NCI-H226 (cell line): ENCODE results near the gene SUMO3.

Experiments used
- DNase-seq: peaks from one replicate; pipeline ENCODE4 v3.0.0-alpha.2; 2015

SUMO3 gene

DNA sequence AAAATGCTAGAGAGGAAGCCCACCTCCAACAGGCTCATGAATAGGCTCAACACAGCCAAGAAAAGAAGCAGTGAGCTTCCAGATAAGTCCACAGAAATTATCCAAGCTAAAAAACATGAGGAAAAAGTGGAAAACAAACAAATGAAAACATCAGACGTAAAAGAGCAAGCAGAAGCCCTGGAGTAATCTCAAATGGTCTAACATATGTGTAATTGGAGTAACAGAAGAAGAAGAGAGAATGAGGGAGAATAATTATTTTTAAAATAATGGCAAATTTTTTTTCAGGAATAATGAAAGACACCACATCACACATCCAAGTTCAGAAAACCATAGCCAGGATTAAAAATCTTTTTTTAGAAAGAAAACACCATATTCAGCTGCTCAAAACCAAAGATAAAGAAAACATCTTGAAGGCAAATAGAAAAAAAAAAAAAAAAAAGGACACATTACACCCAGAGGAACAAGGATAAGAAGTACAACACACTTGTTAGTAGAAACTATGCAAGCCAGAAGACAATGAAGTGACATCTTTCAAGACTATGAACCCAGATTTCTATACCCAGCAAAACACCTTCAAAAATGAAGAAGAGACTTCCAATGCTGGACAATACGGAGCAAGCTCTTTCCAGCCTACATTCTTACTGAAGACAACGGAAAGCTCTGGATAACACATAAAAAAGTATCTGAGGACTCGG, 10.6 kb upstream of the SUMO3 start:
- no peak for DNase-seq

DNA sequence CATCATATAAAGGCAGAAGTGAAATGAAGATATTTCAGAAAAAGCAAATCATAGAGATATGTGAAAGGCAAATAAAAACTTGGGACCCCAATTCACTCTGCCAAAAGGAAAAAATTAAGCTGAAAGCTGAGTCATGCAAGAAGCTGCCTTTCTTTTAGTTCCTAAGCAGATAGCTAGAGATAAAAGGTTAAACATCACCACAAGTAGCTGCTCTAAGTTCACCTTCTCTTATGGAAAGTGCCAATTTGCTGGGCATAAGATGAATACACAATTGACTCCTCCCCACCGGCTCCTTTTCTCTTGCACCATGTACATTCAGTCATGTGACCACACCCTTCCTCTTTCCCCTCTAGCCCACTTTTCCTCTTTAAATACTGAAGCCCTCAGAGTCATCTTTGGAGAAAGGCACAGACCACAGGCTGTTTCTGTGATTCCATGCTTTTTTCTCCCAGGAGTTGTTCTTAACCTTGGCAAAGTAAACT, 5.4 kb upstream of the SUMO3 start:
- no peak for DNase-seq

DNA sequence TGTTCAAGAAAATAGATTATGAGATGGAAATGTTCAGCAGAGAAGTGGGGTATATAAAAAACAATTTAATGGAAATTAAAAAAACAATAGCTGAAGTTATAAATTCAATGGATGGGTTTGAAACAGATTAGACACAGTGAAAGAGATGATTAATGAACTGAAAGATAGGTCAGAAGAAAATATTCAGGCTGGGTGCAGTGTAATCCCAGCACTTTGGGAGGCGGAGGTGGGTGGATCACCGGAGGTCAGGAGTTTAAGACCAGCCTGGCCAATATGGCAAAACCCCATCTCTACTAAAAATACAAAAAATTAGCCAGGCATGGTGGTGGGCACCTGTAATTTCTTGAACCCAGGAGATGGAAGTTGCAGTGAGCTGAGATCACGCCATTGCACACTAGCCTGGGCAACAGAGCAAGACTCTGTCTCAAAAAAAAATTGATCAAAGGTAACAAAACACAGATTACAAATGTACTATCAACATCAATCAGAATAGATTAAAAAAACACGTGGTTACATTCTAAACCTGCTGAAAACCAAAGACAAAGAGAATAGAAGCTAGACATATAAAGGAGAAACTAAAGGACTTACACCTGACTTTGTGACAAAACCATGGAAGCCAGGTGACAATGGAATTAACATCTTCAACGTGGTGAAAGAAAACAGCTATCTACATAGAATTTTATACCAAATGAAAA, 4.8 kb upstream of the SUMO3 start:
- no peak for DNase-seq

DNA sequence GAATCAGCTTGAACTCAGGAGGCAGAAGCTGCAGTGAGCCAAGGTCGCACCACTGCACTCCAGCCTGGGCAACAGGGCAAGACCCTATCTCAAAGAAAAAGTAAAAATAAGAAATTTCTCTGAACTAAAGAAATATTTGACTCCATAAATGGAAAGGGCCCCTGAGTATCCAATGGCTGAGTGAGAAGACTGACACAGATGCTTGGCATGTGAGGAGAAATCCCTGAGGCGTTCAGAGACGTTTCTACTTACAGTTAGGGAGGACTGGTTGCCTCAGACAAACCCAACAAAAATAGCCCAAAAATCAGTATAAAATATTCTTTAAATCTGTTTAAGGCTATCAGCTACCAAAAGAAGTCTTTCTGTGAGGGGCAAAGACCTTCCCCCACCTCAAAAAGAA, 3.0 kb upstream of the SUMO3 start:
- DNase-seq: peak; percentile 66

DNA sequence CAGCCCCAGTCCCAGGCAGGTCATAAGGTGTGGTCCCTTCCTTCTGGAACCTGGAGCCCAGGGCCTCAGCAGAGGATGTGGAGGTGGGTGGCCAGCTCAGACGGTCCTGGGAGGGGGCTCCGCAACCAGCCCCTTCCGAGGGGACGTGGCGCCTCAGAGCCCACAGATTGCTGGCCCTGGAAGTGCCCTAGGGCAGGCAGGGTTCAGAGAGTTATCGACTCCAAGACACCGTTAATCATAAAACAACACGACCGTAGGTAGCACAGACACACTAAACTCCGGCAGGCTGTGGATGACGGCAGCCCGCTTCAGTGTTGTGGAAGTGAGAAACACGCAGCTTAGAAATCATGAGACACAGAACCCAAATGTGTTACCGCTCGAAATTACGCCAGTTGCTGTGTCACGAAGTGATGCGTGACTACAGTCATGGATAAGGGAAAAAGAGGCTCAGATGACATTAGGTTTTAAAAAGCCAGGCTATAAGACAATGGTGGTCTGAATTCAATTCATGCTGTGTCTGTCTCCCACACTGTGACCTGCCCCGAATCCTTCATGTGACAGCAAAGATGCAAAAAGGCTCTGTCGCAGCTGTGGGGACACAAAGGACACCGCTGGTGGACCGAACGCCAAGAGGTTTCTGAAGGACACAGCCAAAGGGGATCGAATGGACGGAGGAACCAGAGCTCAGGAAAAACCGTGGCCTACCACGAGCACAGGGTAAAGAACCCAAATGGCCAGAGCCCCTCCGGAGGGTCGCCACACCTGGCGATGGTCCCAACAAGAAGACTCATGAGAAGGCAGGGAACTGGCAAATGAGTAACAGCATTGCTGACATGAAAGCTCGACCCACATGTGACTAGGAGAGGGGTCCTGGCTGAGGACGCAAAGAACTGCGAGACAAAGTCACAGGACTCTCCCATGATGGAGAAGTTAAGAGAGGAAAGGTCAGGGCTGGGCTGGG, 1.7 kb upstream of the SUMO3 start:
- no peak for DNase-seq

DNA sequence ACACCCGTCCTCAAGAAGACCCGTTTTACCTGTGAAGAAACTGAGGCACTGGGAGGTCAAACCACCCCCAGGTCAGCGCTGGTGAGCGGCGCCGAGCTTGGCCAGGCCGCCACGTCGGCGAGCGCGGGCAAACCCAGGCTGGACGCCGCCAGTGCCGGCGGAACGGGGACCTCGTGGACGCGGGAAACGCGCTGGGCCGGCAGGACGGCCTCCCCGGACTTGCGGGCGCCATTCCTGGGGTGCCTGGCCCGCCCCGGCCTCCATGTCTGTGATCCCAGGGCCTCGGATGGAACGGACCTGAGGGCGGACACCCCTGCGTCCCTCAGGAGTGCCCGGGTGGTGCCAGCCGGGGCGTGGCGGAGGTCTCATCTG, 764 bp upstream of the SUMO3 start:
- DNase-seq: no peak

DNA sequence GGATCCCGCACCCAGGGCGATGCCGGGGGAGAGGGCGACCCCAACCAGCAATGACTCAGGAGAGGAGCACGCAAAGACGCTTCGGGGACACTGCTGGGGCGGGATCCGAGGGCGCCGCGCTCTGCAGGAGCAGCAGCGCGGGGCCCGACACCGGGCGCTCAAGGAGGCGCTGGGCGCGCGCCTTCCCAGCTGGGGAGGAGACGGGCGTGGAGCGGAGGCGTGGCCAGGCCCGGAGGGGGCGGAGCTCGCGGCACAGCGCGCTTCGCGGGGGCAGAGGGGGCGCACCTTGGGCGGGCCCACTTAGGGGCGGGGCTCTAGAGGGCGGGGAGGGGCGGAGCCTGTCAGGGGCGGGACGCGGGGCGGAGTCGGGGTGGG, 369 bp downstream of the SUMO3 start:
- DNase-seq: peak; percentile 77

DNA sequence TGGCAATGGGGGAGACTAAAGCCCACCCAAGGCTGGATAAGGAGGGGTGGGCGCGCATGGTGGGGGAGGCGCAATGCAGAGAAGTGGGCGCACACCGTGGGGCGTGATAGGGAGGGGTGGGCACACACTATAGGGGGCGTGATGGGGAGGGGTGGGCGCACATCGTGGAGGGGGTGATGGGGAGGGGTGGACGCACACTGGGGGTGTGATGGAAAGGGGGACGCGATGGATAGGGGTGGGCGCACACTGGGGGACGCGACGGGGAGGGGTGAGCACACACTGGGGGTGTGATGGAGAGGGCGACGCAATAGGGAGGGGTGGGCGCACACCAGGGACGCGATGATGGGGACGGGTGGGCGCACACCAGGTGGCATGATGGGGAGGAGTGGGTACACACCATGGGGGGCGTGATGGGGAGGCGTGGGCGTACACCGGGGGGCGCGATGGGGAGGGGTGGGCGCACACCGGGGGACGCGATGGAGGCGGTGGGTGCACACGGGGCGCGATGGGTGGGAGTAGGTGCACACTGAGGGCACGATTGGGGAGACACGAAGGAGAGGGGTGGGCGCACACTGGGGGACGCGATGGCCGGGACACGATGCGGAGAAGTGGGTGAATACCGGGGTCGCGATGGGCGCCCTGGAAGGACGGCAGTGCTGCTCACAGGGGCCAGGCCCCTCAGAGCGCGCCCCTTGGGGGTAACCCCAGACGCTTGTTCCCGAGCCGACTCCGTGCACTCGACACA, 929 bp downstream of the SUMO3 start:
- DNase-seq: no peak

DNA sequence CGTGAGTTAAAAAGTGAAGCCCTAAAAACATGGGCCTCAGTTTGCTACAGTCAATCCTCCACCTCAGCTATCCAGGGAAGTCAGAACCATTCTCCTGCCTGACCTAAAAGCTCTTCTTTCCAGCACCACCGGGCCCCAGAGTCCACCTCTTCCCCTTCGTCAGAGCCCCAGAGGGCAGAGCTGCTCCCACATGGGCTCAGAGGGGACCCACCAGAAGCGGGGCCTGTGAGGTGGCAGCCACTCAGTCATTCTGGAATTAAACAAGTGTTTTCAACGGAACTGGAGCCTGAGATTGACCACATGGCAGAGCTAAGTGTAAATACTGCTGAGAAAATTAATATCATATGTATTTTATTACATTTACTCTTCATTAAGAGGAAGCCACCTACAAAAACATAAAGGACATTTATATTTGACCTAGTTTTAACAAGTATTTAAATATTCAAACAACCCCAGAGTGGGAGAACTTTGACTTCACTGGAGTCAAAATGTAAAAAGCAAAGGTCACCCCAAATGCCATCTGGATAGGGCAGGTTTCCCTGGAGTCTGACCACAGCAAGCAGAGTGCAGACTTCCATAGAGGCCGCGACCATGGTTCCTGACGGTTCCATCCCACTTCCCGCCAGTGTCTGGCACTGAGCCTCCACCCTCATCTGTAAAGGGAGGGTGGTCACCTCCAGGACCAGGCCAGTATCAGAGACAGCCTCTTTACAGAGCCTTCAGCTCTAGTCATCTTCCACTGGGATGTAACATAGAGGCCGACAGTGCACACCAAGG, 1.8 kb downstream of the SUMO3 start:
- no peak for DNase-seq

DNA sequence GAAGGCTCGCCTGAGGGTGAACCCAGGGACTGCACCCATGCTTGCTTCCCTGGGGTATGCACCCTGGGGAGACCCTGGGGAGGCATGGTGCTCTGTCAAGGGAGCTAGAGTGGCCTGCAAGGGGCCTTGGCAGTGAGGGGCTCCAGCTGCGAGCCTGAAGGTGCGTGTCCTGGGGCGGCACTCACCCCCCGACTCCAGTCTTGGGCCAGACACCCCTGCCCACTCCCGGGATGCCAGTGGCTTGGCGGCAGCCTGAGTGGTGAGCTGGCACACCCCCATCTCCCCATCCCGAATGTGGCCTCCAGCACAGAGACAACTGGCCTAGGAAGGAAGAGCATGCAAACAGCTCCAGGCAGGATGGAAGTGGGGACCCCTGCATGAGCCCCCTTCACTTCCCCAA, 2.6 kb downstream of the SUMO3 start:
- no peak for DNase-seq

DNA sequence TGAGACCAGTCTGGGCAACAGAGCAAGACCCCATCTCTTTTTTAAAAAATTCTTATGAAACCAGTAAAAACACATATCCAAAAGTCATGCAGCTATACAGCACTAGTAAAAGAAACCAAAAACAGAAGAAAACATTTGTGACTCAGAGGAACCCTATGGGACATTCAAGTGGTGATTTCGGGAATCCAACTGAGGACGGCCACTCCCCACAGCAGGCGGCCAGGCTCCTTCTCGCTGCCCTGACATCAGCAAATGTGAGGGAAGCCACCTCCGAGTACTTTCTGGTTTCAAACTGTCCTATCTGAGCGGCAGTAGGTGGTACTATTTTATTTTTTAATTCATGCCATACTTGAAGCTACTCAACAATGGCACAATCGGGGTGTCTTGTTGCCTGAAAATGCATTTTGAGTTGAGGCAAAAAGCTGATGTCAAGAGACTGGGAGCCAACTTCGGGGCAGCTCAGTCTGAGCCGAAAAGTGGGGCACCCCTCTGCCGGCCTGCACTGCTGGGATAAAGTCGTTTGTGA, 3.3 kb downstream of the SUMO3 start:
- DNase-seq: no peak

DNA sequence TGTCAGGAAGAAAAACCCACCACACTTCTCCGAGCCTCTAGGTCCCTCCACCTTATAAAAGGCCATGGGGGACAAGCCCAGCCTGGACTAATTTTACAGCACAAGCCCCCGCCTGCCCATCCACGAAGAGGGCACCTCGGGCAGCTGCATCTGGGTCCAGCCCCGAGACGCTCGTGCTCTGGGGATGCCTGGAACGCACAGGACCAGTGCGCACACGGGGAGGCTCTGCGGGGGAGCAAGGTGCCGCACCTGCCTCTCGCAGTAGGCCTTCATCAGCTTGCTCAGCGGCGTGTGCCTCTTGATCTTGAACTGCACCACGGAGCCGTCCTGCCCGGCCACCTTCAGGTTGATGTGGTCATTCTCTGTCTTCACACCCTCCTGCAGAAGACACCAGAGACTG, 4.1 kb downstream of the SUMO3 start:
- DNase-seq: no peak

DNA sequence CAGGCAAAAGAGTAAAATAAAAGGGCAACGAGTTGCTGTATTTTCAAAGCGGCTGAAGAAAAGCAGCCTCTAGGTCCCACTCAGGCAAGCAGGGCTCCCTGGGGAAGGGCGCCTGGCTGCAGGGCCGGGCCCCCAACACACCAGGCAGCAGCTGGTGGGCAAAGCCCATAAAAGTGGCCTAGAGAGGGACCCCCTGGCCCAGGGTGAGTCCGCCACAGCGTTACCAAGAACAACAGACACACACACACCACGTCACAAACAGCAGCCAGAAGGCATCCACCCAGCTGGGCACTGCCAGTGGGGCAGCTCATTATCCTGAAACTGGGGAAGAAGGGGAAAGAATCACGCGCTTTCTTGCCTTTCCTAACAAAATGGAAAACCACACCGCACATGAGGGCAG, 4.7 kb downstream of the SUMO3 start:
- no peak for DNase-seq

DNA sequence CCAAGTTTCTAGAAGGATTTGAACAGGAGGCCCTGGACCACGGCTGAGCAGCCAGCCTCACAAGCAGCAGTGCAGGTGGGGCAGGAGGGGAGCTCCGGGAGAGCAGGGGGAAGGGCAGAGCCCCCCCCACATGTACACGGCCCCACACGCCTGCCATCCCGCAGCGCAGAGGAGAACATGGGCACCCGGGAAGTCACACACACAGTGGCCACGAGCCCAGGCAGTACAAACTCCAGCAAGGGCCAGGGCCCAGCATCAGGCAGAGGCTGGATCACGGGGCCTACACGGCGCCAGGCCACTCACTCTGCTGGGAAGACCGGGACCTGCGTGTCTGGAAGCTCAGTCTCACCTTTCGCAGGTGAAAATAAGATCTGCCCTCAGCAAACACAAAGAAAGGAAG, 5.2 kb downstream of the SUMO3 start:
- no peak for DNase-seq

DNA sequence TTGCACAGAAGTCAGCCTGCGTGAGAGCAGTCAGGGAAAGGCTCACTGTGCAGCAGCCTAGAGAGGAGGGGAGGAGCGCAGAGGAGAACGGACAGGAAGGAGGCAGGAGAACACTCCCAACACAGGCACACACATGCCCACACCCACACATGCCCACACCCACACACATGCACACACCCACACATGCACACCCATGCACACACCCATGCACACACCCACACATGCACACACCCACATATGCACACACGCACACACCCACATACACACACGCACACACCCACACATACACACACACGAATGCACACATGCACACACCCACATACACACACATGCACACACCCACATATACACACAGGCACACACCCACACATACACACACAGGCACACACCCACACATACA, 7.1 kb downstream of the SUMO3 start:
- no peak for DNase-seq

DNA sequence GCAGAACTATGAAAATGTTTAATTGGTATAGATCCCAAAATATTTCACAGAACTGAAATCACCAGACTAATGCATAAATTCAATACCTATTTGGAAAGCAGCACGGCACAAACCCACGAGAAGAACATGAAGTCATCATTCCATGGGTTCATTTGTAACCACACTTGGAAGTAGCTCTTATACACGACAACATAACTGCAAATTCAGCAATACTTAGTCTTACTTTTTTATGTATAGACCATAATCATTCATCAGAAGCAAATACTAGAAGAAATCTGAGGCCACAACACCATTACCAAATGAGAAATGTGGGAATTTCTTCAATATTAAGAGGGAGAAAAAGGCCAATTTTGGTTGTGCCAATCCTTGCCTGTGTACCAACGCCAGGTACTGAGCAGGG, 12.0 kb downstream of the SUMO3 start:
- DNase-seq: no peak

DNA sequence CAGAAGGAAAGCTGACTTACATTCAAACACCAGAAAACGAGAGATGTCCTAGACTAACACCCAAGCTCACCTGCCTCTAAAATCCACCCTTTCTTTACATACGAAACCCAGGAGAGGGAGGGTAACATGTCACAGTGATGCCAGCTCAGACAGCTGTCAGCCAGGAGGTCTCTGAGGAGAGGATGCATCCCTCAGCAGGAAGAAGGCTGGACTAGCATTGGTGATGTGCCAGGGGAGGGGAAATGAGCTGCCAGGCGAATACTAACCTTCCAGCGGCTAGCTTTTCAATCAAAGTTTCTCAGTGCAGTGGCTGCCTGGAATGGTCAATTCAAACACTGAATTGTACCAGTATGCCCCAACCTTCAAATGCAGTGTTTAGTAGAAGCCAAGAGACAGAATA, 12.6 kb downstream of the SUMO3 start:
- DNase-seq: no peak

DNA sequence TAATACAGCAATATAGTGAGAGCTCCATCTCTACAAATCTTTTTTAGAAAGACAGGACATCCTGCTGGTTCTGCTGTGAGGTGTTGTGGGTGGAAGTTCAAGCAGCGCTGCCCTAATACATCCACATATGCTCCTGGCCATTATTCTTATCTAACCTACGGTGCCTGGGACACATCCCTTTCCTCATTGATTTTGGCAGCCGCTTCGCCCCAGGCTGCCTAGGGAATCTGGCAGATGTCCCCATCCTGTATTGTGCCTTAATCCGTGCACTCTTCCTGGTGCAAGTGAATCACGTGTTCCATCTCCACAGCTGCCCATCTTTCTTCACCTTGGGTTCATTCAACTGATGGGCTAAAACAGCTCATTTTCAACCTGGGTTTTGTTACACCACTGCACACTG, 13.1 kb downstream of the SUMO3 start:
- DNase-seq: no peak

DNA sequence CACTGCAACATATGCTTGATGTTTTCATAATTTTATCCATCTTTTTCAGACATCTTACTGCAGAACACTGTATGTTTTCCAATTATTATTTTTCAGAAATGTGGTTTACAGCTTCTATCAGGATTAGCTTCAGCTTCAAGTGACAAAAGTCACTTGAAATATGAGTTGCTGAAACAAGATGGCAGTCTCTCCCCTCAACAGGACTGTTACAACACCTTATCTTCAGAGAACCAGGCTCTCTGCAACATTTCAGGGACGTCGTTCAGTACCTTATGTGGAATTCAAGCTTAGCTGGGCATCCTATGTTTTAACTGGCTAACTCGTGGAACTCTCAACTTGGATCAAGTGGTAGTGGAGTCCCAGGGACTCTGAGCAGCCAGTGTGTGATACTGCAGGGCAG, 14.2 kb downstream of the SUMO3 start:
- DNase-seq: no peak

DNA sequence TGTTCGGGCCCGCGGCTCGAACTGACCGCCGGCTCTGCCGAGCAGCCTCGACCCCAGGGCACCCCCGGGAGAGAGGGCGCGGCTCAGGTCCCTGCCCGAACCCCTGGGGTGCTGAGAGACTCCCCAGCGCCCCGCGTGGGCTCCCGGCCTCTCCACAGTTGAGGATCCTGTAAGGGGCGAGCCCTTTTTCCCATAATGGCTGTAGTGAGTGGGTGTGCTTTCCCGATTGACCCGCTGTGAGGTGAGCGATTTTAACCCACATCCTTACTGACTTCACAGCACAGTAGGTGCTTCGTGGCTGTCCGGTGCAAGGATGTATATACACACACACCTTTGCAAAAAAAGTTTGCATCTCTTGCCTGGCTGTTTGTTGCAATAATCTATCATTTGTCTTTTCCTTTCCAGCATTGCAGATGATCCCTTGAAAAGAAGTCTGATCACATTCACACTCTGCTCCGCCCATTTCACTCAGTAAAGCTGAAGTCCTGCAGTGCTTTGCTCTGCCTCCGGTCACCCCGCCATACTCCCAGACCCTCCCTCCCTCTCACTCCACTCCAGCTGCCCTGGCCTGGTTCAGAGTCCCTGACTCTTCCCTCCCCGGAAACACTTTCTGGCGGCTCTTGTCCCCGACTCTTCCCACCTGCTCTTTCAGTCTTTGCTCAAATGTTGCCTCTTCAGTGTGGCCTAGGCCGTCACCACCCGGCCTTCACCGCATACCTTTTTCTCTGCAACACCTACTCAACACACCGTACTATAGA, 15.3 kb downstream of the SUMO3 start:
- no peak for DNase-seq
